GM19395 (cell line): ENCODE results near the gene TEX28.

ENCODE experiments used
- ATAC-seq: cut with Tn5 transposase; IDR thresholded peaks from one replicate; pipeline ENCODE4 v1.9.1; 2021; ENCODE audit warnings: mild to moderate bottlenecking, moderate library complexity; ENCODE audit not compliant: unreplicated experiment

TEX28 gene

GRCh38 chrX:154294791-154295574, at the start of gene TEX28:
Gene TEX28, minus strand, starts transcription at chrX:154295124. Its CDS starts 3,007 bp downstream, at chrX:154292117.
- no peak for ATAC-seq

GRCh38 chrX:154343620-154344019, 48.7 kb upstream of the TEX28 start:
- peak; percentile 28 for ATAC-seq

GRCh38 chrX:154343063-154343462, 48.1 kb upstream of the TEX28 start:
- ATAC-seq = peak; percentile 19

DNA sequence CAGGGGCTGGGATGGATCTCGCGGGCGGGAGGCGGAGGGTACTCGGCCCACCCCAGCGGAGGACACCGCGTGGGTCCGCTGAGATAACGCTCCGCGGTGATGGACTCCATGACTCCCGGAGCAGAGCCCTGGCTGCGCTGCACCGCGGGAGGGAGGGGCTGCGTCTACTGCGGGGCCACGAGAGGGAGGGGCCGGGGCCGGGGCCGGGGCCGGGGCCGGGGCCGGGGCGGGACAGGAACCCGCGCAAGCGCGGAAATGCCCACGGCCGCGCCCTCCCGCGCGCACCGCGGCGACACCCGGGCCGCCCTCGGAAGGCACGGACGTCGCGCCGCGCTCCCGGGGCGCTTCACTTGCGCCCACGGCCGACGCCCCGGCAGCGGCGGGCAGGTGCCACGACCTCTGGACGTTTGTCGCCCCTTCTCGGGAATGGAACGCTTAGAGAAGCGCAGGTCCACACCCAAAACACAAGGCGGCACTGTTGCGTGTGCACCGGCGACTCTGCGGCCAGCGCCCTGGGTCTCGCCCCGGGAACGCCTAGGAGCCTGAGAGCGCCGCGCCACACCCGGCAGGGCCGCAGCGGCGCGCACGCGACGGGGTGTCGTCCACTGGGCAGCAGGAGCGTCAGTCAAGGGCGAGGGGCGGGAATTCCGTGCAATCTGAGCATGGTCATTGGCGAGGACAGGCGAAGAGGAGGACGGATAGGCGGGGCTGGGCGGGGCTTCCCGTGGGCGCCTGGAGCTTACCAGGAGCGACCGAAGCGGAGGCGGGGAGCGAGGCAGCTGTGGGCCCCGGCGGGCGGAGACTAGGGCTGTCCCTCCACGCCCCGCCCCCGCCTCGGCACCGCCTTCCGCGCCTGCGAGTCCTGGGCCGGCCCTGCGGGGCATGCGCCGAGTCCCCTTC, 46.7 kb upstream of the TEX28 start:
- peak; percentile 71 for ATAC-seq

DNA sequence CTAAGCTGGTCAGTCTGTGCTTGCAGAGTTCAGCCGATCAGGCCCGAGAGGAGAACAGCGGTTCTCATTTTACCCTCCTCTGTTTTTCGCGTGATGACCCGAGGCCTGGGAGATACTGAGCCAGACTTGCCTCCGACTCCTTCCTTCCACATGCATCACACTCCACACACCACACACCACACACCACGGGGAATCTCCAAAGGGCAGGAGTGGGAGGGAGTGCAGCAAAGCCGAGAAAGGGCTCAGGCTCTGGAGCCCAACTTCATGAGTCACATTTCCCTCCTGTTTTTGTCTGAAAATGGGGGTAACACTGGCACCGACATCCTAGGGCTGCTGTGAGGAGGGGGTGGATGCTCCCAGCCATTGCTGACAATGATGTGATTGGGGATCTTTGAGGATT, 39.6 kb upstream of the TEX28 start:
- no peak for ATAC-seq

GRCh38 chrX:154333837-154334271, 38.9 kb upstream of the TEX28 start:
- peak; percentile 95 for ATAC-seq

DNA sequence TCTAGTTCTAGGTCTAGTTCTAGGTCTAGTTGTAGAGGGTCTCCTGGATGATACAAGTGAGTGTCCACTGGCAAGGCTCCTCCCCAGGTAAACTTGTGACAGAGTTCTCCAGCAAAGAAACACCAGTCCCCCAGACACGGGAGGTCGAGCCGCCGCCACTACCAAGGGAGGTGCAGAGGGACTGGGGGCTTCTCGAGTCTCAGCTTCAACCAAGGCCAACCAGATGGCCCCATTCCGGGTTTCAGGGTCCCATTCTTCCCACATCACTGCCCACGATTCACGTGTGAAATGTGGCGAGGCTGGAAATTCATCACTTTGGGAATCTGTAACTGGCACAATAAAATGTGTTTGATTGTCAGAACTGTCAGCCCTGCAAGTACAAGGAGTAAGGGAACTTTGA, 38.2 kb upstream of the TEX28 start:
- ATAC-seq = no peak

DNA sequence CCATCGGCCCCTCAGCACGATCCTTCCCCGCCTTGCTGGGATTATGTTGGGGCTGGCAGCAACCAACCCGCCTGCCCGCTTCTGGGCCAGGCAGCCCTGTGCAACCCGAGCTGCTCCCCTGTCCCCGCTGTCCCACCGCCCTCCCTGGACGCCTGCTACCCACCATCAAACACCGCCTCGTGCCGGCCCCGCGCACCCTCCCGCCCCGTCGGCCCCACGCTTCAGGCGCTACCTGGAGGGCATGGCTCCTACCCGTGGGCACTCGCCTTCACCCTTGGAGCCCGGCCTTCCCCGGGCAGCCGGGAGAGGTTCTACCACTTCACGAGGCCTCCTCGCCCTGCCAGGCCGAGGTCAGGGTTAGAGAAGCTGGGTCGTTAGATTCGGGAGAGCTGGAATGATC, 37.6 kb upstream of the TEX28 start:
- ATAC-seq = no peak

DNA sequence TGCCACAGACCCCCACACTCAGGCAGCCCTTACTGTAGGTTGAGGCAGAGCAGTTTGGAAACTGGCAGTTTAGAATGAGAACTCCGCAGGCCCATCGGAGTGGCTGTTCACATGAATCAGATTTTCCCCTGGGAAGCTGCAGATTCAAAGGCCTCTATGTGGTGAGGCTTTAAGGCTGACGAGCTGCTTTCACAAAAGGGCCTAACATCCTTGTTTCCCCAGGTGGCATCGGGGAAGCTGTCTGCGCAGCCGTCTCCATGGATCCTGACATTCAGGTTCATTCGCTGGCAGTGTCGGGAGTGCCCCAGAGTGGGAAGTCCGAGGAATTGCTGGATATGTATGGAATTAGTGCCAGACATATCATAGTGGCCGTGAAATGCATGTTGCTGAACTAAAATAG, 34.4 kb upstream of the TEX28 start:
- no peak for ATAC-seq

- ATAC-seq = no peak
These were observed 33.7 kb upstream of the TEX28 start for GRCh38 chrX:154328646-154329045.

DNA sequence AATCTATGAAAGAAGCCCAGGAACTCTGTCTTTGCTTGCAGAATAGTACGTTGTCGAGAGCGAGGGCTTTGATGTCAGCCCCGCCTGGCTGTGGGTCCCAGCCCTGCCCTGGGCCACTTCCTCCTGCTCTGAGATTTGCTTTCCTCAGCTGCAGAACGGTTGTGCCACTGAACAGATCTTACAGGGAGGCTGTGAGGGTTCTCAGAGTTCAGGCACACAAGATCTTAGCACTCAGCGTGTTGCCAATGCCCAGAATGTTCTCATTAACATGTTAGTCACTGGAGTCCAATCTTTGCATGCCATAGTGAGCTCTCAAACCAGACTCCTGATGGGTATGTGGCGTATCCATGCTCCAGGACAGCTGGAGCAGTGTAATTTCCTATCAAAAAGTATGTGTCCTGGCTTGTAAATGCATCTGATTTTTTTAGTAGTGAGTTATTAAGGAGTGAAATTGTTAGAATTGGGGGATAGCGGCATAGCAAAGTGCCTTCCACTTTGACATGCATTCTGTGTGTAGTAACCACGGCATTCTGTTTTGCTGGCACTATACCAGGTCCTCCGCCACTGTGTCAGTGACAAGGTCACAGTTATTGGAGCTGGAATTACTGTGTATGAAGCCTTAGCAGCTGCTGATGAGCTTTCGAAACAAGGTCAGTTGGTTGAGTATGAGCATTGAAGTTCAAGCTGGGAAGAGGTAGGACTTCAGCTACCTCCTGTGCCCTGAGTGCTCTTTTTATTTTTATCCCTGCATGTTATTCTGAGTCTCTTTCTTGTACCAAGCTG, 32.3 kb upstream of the TEX28 start:
- ATAC-seq = no peak

DNA sequence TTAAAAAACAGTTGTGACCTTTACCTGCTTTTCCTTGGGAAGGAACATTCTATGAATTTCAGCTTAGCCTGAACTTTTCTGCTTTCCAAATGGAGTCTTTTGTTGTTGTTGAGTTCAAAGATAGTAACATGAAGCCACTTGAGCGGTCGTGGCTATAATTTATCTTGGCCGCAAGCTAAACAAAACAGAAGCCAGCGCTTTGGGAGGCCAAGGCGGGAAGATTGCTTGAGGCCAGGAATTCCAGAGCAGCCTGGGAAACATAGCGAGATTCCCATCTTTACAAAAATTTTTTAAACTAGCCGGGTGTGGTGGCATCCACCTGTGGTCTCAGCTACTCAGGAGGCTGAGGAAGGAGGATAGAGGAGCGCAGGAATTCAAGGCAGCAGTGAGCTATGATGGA, 30.6 kb upstream of the TEX28 start:
- no peak for ATAC-seq

DNA sequence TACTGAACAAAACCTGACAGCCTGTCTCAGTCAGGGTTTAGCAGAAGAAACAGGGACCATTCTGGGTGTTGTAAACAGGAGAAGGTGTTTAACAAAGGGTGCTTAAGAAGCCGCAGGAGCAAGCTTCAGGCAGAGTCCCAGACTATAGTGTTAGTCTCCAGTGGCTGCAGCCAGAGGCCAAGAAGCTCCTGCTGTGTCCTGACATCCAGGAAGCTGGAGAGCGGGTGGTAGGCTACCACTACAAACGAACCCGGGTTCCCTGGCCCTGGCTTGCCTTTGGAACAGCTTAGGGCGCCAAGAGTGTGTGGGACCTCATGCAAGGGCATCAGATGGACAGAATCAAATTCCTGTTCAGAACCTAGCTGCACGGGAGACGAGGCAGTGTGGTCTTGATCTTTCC, 28.6 kb upstream of the TEX28 start:
- ATAC-seq = no peak

DNA sequence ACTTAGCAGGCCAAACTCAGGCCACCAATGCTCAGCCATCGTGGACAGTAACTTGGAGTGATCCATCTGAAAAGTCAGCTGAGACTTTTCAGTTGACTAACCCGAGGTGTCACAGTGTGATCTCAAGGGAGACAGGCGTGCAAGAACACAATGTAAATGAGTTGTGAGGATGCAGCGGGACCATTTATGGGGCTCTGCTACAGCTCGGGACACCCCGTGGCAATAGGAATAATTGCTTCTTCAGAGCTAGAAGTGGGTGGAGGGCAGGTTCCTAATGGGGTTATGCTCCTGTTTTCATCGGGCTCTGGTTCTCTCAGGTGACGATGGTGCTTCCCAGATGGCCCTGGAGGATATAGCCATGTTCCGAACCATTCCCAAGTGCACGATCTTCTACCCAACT, 28.0 kb upstream of the TEX28 start:
- ATAC-seq = no peak

GRCh38 chrX:154321594-154321993, 26.7 kb upstream of the TEX28 start:
- ATAC-seq = no peak

- ATAC-seq = no peak
These were observed 26.2 kb upstream of the TEX28 start for GRCh38 chrX:154321152-154321551.

DNA sequence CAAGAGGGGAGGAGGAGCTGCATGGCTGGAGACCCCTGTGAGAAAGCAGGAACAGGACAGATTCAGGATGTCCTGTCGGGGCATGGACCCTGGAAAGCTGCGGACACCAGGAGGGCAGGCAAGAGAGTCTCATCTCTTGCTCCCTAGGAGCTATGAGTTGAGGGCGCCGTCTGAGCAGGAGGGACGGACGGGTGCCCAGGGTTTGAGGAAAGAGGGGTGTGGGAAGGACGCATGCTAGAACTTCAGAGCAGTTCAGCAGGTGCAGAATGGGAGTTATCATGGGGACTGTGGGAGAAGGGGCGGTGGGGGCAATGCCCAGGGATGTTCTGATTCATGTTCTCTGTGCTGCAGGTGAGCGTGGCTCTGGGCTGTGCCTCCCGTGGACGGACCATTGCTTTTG, 25.5 kb upstream of the TEX28 start:
- ATAC-seq = no peak

DNA sequence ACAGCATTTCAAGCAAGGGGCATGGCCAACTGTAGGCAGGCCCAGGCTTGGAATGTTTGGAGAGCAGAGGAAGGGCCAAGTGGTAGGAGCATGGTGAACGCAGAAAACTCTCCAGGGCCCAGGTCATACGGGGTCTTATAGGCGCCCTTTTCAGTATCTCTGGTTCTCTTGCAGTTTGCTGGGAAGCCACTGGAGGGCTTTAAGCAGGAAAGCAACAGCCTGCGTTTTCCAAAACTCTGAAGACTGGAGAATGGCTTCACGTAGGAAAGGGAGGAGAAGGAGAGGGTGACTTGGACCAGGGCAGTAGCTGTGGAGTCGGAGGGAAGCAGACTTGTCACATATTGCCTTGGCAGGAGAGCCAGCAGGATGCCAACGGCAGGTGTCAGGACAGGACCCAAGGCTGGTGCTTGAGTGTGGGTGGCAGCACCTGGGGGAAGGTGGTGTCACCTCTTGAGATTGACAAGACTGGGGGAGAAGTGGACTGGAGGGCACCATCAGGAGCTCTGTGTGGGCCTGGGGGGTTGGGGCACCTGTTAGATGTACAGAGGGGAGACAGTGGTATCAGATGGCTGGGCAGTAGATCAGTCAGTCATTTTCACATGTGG, 22.6 kb upstream of the TEX28 start:
- no peak for ATAC-seq

DNA sequence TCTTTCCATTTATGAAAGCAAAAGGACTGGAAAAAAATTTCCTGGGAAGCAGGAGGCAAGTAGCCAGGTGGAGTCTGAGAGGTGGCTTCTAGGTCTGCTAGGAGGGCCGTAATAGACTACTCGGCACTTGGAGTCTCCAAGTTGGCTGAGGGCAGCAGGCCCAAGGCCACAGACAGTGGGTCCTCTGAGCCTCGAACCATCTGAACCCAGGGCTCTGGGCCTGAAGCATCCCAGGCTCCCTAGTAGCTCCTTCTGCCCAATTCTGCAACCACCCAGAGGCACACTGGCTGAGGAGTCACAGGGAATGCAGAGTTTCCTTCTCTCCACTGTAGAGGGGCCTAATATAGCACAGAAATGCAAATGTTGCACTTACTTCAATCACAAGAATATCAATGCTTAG, 20.5 kb upstream of the TEX28 start:
- ATAC-seq = no peak

- ATAC-seq = peak; percentile 58
These were observed 18.2 kb upstream of the TEX28 start for GRCh38 chrX:154313147-154313546.

DNA sequence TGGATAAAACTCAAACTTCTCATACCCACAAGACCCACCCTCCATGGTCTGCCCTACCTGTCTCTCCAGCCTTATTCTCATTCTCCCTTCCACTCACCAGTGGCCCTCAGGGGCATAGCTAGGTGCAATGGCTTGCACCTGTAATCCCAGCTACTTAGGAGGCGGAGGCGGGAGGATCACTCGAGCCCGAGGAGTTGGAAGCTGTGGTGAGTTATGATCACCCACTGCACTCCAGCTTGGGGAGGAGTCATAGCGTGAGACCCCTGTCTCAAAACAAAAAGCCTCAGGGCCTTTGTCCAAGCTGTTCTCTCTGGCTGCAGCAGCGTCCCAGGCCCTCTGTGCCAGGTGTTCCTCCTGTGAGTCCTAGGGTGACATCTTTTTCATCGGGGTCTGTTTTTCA, 17.2 kb upstream of the TEX28 start:
- ATAC-seq = no peak
